Glomerular visceral epithelial cell (primary cell): ENCODE results near the gene FAM234A.

ENCODE experiments used
- DNase-seq: peaks from one replicate; pipeline ENCODE4 v3.0.0-alpha.2; 2016; ENCODE audit errors: extremely low spot score

The FAM234A gene

GRCh38 chr16:297832-298231 is 63.2 kb downstream of the FAM234A start:
- no peak for DNase-seq

- no peak for DNase-seq
Measured at GRCh38 chr16:301235-301634, 66.6 kb downstream of the FAM234A start.

GRCh38 chr16:301950-302349 is 67.3 kb downstream of the FAM234A start:
- DNase-seq: no peak

- no peak for DNase-seq
Measured at GRCh38 chr16:303760-304505, 69.3 kb downstream of the FAM234A start.

GRCh38 chr16:305916-306626 is 71.5 kb downstream of the FAM234A start:
- no peak for DNase-seq

- DNase-seq: no peak
Measured at GRCh38 chr16:306911-307370, 72.3 kb downstream of the FAM234A start.

GRCh38 chr16:307691-308312 is 73.2 kb downstream of the FAM234A start:
- DNase-seq: no peak

GRCh38 chr16:309476-309875 is 74.9 kb downstream of the FAM234A start:
- DNase-seq: no peak

GRCh38 chr16:311725-312124 is 77.1 kb downstream of the FAM234A start:
- DNase-seq: no peak

GRCh38 chr16:314351-314750 is 79.7 kb downstream of the FAM234A start:
- no peak for DNase-seq

GRCh38 chr16:314795-315299 is 80.2 kb downstream of the FAM234A start:
- DNase-seq: no peak
